Endometrial microvascular endothelial cells (primary cell): ENCODE data around the gene CRELD1. TPM values are rescaled to one million over a fixed set of nuclear protein-coding genes. Genes with fewer than 3 reads are reported as not detected.
"Not testable (repeated sequence)": the region's sequence is repeated elsewhere in the genome, so short reads cannot be mapped to it uniquely, and the experiment has no call there.

Experiments
- in situ Hi-C: cut with HindIII; loops from 2 replicates; pipeline ENCODE4 v1.10.0; 2017; ENCODE audit warnings: low sequenced_read_pairs, low pct_unique_long_range_greater_than_20kb; ENCODE audit errors: inconsistent ontology term
- total RNA-seq: library from RNA; depleted of rRNA; stranded (reverse); fragments of >200 nt; gene quantifications from one replicate; pipeline ENCODE4 v1.2.3, GENCODE V29; 2015; ENCODE audit errors: inconsistent ontology term

CRELD1 gene, protein sequence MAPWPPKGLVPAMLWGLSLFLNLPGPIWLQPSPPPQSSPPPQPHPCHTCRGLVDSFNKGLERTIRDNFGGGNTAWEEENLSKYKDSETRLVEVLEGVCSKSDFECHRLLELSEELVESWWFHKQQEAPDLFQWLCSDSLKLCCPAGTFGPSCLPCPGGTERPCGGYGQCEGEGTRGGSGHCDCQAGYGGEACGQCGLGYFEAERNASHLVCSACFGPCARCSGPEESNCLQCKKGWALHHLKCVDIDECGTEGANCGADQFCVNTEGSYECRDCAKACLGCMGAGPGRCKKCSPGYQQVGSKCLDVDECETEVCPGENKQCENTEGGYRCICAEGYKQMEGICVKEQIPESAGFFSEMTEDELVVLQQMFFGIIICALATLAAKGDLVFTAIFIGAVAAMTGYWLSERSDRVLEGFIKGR
- total RNA-seq: 28.0 TPM

DNA sequence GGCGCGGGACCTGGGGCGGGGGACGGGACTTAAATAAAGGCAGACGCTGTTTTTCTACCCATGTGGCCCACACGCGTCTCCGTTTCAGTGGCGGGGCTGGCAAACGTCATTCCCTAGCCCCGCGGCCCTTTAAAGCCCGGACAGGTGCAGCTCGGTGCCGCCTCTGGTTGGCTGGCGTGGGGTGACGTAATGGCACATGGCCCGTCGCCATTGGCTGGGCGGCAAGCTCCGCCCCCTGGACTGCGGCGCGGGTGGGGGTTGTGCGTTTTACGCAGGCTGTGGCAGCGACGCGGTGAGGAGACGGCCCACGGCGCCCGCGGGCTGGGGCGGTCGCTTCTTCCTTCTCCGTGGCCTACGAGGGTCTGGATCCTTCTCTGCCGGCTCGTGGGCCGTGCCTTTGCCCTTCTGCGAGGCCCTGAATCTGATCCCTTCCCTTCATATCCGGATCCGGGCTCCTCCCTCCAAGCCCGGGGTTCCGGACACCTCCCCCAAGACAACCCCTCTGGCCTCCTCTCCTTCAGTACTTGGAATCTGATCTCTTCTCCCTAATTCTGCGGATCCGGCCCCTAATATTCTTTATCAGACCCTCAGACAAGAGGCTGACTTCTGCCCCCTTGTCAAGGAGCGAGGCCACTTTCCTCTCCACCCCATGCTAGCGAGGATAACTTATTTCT, at the start of gene CRELD1:
CRELD1 (plus strand) TSS at position 274 of the 674 bp plus-strand sequence. CDS start 605 bp downstream, outside the sequence.
- in situ Hi-C loops: no loop called here

DNA sequence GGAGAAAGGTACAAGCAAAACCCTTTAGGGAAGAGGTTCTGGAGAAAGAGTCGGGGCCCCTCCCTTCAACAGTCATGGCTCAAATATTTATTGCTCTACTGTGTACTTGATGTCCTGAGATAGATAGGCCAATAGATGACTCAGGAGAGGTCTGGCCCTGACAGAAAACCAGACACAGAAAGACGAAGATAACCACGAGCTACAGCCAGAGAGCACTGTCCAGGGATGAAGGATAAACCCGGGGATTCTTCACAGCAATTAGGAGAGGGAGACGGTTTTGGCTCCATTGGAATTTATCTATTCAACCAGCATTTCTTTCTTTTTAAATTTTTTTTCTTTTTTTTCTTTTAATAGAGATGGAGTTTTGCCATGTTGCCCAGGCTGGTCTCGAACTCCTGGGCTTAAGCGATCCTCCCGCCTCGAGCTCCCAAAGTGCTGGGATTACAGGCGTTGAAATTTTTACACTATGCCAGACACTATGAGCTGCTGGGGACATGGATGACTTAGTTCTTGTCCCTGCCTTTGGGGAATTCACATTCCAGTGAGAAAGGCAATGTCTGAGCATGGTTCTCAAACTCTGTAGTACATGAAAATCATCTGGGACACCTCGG, 49.0 kb upstream of the CRELD1 start:
- in situ Hi-C loops: no loop called here

DNA sequence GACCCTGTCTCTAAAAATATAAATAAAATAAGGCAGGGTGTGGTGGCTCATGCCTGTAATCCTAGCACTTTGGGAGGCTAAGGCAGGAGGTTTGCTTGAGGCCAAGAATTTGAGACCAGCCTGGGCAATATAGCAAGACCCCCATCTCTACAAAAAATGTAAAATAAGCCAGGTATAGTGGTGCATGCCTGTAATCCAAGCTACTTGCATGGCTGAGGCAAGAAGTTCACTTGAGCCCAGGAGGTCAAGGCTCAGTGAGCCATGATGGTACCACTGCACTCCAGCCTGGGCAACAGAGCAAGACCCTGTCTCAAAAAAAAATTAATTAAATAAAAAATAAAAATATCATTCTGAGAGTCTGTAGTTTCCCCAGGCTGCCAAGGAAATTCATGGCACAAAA, 47.3 kb upstream of the CRELD1 start:
- in situ Hi-C loops: no loop called here

DNA sequence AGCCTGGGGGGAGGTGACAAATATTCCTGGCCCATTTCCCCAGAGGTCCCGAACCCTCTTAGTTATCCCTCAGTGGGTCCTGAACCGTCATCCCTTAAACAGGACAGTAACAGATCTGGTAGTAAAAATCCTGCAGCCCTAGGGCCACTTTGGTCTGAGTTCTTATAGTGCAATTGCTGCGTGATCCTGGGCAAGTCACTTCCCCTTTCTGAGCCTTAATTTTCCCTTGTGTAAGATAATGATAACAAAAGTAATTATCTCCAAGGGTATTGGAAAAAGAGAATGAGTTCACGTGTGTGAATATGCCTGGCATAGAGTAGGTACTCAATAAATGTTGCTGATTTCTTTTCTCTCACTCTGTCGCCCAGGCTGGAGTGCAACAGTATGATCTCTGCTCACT, 46.2 kb upstream of the CRELD1 start:
- in situ Hi-C loops: no loop called here

DNA sequence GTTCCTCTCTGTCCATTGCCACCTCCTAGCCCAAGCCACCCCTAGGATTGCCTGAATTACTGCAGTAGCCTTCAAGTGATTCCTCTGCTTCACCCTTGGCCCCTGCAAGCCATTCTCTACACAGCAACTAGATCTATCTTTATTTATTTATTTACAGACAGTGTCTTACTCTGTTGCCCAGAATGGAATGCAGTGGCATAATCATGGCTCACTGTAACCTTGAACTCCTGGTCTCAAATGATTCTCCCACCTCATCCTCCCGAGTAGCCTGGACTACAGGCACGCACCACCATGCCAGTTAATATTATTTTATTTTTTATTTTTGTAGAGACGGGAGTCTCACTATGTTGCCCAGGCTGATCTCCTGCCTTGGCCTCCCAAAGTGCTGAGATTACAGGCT, 45.1 kb upstream of the CRELD1 start:
- in situ Hi-C loops: no loop called here

DNA sequence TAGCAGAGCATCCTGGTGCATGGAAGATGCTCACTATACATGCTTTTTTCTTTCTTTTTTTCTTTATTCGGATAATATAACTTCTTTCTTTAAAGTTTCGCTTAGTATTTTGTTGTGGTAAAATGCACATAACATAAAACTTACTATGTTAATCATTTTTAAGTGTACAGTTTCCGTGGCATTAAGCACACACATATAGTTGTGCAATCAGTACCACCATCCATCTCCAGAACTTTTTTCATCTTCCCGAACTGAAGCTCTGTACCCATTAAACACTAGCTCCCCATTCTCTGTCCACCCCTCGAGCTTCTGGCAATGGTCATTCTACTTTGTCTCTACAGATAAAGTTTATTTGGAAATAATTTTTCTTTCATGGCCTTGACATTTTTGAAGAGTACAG, 44.2 kb upstream of the CRELD1 start:
- in situ Hi-C loops: no loop called here

DNA sequence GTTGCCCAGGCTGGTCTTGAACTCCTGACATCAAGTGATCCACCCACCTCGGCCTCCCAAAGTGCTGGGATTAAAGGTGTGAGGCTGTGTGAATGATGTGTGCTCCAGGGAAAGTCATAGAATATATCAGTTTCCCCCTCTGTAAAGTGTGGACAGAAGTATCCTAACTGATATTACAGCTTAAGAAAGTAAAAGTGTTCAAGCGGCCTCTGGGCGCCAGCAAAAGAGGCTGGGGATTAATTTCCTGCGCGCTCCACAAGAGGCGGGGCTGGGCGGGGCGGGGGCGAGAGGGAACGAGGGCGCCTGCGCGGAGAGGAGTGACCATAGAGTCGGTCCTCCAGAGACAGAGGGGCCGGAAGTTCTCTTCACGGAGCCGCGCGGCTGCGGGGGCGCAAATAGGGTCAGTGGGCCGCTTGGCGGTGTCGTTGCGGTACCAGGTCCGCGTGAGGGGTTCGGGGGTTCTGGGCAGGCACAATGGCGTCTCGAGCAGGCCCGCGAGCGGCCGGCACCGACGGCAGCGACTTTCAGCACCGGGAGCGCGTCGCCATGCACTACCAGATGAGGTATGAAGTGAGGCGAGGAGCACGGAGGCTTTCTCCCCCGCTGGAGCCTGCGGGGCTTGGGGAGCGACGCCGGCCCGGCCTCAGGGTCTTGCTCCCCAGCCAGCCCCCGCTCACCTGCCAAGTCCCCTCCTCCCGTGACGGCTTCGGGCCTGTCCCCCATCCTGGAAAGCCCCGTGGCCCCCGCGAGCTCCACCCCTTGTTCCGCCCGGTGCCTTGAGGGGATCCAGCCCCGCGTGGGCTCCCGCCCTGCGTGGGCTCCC, 43.2 kb upstream of the CRELD1 start, which contains the start of gene JAGN1:
JAGN1 (plus strand) TSS at position 362 of the 823 bp plus-strand sequence; CDS start at position 475, 113 bp downstream.
- in situ Hi-C loops: no loop called here

DNA sequence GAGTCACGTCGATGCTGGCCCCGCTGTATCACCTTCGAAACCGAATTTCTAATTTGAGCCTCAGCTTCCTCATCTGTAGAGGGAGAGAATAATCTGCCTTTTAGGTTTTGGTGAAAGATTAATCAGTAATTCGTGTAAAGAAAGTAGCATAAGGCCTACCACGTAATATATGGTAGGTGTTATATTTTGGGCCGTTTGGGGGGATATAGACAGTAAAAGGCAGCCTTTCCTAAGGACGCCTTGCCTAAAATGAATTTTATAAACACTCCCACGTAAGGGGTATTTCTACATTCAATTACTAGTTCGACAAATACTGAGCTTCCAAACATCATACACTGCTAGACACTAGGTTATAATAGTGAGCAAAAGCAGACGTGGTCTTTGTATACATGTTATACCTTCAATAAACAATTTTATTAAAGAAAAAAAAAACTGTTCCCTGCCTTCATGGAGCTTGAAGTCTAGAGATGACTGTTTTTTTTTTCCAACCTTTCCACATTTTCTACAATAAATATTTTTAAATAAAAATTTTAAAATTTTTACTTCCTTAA, 42.5 kb upstream of the CRELD1 start:
- in situ Hi-C loops: no loop called here

DNA sequence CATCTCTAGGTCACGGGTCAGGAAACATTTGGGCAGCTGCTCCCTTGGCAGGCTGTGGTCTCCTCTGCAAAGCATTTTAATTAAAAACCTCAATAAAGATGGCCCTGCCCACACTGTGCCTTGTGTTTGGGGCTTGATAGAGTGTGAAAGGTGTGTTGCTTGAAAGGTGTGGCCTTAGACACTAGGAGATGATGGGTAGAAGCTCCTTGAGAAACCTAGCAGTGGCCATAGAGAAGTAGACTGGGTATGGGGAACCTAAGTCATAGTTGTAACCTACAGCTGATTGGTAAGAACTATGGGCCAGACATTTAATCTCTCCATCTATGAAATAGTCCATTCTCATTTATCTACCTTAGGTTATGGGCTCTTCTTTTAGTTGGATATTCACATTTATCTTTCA, 39.9 kb upstream of the CRELD1 start:
- in situ Hi-C loops: no loop called here

DNA sequence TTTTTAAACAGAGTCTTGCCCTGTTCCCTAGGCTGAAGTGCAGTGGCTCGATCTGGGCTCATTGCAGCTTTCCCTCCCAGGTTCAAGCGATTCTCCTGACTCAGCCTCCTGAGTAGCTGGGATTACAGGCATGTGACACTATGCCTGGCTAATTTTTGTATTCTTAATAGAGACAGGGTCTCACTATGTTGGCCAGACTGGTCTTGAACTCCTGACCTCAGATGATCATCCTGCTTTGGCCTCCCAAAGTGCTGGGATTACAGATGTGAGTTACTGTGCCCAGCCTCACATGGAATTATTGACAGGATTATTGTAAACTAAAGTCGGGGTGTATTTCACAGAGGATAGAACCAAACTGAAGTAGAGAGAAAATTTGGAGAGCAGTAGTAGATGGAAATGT, 37.9 kb upstream of the CRELD1 start:
- in situ Hi-C loops: not testable (repeated sequence)

DNA sequence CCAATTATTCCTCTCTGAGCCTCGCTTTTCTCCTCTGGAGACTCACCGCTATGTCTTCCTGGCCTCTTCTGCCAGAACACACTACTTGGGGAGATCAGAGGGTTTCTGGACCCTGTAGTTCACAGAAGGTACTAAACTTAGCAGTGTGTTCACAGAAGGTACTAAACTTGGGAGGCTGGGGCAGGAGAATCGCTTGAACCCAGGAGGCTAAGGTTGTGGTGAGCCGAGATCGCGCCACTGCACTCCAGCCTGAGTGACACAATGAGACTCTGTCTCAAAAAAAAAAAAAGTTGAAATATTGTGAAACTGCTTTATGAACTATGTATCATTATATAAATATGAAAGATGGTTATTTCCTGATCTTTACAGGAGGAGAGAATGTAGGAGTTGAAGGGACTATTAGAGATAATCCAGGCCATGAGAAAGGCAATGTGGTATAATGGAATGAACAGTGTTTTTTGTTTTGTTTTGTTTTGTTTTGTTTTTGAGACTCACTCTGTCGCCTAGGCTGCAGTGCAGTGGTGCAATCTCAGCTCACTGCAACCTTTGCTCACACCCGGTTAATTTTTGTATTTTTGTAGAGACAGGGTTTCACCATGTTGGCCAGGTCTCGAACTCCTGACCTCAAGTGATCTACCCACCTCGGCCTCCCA, 36.8 kb upstream of the CRELD1 start:
- in situ Hi-C loops: not testable (repeated sequence)

DNA sequence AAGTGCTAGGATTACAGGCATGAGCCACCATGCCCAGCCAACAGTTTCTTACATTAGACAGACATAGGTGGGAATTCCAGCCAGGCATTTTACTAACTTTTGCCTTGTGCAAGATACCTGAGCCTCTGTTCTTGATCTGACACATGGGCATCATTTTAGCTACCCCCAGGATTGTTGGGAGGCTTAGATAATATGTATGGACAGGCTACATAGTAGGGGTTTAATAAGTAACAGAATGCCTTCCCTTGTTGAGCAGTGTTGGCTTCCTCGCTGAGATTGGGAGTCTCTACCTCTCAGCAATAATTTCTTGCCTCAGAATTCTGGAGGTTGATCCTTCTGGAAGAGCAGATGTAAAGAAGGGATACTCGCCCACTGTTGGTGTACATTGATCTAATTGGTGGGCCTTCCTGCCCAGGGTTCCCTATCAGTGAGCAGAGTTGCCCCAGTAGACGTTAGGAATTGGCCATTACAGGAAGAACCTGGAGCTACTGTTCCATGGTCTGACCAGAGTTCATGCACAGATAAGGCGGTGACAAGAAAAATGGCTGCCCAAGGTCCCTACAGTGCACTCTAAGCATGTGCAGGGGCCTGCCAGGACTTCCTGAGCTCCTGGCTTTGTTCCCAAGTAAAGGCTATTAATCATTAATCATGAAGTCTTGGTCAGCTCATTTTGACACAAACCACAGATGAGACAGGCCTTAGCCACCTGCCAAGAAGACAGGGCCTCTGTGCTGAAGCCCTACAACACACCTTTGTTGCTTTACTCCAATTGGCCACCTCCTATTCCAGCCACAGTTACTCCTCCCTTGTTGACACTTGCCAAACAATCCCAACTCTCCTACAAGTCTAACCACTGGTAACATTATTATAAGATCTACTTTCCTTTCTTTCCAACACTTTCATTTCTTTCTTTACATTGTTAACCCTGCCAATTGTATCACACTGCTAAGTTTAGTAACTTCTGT, 35.9 kb upstream of the CRELD1 start:
- in situ Hi-C loops: no loop called here

DNA sequence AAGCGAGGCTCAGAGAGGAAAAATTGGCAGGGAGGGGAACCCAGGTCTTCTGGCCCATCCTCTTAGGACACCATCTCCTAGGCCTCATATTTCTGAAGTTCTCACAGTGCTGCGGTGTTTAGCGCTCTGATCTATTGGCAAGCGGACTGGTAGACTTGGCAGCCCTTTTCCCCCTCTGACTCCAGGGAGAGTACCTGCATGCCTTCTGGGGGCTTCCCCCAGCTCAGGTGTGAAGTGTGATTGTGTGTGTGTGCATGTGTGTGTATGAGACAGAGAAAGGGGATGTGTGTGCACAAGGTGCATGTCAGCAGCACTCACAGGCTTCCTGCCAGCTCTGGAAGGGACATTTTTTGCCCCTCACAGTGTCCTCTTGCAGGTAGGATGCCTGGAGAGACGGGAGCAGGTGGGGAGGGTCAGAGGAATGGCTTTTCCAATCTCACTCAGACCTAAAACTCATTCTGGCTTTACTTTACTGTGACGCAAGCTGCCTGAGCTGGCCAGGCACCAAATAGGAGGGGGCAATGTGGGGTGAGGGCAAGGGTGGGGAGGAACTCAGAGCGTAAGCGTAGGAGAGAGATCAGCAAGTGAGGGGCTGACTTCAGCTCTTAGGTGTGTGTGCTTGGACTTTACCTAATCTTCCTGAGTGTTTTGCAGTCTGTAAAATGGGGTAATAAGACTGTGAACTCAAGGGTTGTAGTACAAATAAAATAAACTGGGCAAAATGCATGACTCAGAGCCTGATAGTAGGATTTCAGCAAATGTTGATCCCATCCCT, 35.0 kb upstream of the CRELD1 start:
- in situ Hi-C loops: no loop called here

DNA sequence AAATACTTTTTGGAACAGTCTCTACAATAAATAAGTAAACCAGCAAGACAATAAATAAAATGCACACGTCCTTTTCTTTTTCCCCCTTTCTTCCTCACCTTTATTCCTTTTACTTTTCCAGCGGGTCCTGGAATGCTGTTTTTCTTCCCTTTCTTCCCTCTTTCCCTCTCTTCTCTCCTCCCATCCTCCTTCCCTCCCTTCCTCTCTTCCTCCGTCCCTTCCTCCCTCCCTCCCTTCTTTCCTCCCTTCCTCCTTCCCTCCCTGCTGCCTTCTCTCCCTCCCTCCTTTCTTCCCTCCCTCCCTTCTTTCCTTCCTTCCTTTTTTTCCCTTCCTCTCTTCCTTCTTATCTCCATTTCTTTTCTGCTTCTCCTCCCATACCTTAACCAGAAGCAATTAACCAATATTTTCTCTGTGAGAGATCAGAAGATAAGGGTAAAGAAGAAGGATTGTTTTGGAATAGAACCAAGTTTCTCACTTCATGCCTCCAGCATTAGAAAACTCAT, 34.3 kb upstream of the CRELD1 start:
- in situ Hi-C loops: no loop called here

DNA sequence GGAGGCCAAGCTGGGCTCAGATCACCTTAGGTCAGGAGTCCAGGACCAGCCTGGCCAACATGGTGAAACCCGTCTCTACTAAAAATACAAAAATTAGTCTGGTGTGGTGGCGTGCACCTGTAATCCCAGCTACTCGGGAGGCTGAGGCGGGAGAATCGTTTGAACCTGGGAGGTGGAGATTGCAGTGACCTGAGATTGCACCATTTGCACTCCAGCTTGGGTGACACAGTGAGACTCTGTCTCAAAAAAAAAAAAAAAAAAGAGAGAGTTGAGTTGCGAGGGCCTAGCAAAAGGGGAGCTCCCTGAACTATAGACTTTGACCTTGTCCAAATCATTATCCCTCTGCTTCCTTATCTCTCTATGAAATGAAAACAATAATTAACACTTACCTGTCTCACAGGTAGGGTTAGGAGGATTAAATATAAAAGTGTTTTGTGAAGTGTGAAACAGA, 32.6 kb upstream of the CRELD1 start:
- in situ Hi-C loops: not testable (repeated sequence)

DNA sequence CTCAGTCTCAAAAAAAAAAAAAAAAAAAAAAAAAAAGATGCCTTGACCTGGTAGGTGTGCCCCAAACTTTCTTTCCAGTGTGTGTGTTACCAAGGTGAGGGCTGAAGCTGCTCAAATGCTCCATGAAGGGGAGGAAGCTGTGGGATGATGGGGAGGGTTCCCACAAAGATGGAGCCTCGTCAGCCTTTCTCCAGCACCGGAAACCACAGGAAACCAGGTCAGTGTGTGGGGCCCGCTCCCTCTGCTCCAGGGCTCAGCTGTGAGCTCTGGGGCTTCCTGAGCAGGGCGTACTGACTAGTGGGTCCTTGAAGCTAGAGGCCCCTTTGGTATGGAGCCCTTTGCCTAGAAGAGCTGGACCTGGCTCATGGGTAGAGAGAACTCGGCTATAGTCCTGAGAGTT, 31.7 kb upstream of the CRELD1 start:
- in situ Hi-C loops: no loop called here
